Measurements from ENCODE around the gene PFAS.

PFAS gene

DNA sequence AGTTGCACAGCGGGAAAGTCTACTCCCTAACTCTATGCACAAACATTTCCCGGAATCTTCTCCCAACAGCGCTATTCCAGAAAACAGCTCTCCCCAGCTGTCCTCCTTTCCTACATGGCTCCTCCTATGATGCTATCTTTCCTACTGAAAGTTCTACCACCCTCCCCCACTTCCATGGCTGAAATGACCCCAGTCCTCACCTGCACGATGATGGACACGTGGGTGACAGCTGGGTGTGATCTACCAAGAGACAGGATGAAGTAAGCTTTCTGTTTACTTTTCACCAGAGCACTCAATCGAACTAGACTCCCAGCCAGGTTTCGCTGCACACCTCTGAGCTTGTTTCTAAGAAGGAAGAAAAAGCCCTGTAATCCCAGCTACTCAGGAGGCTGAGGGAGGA, 11.9 kb upstream of the PFAS start:
- H3K36me3 ChIP-seq (ENCODE audit: insufficient read depth, low read length): peaks cover 92% of the 10 kb centered on the region

DNA sequence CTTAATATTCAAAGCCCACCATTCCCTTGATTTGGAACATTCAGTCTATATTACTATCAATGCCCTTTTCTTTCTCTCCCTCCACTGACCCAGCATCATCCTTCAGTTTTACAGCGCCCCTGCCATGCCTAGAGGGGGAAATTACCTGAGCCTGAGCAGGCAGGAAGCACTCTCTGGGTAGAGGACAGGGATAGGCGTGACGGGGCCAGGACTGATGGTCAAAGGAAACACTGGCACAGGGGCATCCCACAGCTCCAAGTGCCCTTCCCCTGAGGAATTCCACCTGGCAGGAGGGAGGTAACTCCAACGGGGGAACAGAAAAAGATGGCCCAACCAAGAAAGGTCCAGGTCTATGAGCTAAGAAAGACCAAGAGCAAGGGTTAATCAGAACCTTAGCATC, 11.2 kb upstream of the PFAS start:
- Histone ChIP-seq H3K4me1 (ENCODE audit: insufficient read depth, low read length, severe bottlenecking) (no peaks in the 10 kb centered on the region), H3K27me3 (ENCODE audit: insufficient read depth, low read length) (no peaks in the 10 kb centered on the region), H4K20me1 (ENCODE audit: insufficient read depth, low read length) (no peaks in the 10 kb centered on the region), H3K9ac (ENCODE audit: low read length) (no peak overlapping the region), H3K36me3 (ENCODE audit: insufficient read depth, low read length) (peaks cover 89% of the 10 kb centered on the region), H3K9me3 (ENCODE audit: low read length) (no peaks in the 10 kb centered on the region), H3K4me3 (ENCODE audit: low read depth, low read length, poor library complexity, severe bottlenecking) (no peak overlapping the region), H3K79me2 (ENCODE audit: insufficient read depth, low read length) (no peaks in the 10 kb centered on the region), H2AFZ (ENCODE audit: low read length) (no peak overlapping the region), H3K27ac (ENCODE audit: low read depth, low read length, poor library complexity, severe bottlenecking) (no peak overlapping the region), H3F3A (ENCODE audit: insufficient read depth, low read length) (no peaks in the 10 kb centered on the region), H3K9me2 (ENCODE audit: low read depth, low read length) (no peaks in the 10 kb centered on the region), H3K4me2 (ENCODE audit: low read length) (no peak overlapping the region)
- TF ChIP-seq EZH2 (IDR thresholded peaks at IDR 0.05; ENCODE audit: borderline replicate concordance, low read length): no peak
- TF ChIP-seq, protein P1, sequence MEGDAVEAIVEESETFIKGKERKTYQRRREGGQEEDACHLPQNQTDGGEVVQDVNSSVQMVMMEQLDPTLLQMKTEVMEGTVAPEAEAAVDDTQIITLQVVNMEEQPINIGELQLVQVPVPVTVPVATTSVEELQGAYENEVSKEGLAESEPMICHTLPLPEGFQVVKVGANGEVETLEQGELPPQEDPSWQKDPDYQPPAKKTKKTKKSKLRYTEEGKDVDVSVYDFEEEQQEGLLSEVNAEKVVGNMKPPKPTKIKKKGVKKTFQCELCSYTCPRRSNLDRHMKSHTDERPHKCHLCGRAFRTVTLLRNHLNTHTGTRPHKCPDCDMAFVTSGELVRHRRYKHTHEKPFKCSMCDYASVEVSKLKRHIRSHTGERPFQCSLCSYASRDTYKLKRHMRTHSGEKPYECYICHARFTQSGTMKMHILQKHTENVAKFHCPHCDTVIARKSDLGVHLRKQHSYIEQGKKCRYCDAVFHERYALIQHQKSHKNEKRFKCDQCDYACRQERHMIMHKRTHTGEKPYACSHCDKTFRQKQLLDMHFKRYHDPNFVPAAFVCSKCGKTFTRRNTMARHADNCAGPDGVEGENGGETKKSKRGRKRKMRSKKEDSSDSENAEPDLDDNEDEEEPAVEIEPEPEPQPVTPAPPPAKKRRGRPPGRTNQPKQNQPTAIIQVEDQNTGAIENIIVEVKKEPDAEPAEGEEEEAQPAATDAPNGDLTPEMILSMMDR (IDR thresholded peaks at IDR 0.05; ENCODE audit: low read length): no peak

More for the DNA sequence above, 11.9 kb upstream of the PFAS start:
- H3K27ac ChIP-seq (ENCODE audit: low read depth, low read length, poor library complexity, severe bottlenecking): no peak overlapping the region
- H3K27me3 ChIP-seq (ENCODE audit: insufficient read depth, low read length): no peaks in the 10 kb centered on the region
- no peaks in the 10 kb centered on the region for H3K79me2 ChIP-seq (ENCODE audit: insufficient read depth, low read length)
- TF ChIP-seq, protein P1 (IDR thresholded peaks at IDR 0.05; ENCODE audit: low read length): no peak
- no peak for TF ChIP-seq EZH2 (IDR thresholded peaks at IDR 0.05; ENCODE audit: borderline replicate concordance, low read length)
- H3K9ac ChIP-seq (ENCODE audit: low read length): no peak overlapping the region
- H2AFZ ChIP-seq (ENCODE audit: low read length): no peak overlapping the region
- H3F3A ChIP-seq (ENCODE audit: insufficient read depth, low read length): no peaks in the 10 kb centered on the region
- H3K9me3 ChIP-seq (ENCODE audit: low read length): no peaks in the 10 kb centered on the region
- H4K20me1 ChIP-seq (ENCODE audit: insufficient read depth, low read length): no peaks in the 10 kb centered on the region
- H3K4me2 ChIP-seq (ENCODE audit: low read length): no peak overlapping the region
- no peaks in the 10 kb centered on the region for H3K9me2 ChIP-seq (ENCODE audit: low read depth, low read length)
- H3K4me1 ChIP-seq (ENCODE audit: insufficient read depth, low read length, severe bottlenecking): no peaks in the 10 kb centered on the region
- H3K4me3 ChIP-seq (ENCODE audit: low read depth, low read length, poor library complexity, severe bottlenecking): no peak overlapping the region

DNA sequence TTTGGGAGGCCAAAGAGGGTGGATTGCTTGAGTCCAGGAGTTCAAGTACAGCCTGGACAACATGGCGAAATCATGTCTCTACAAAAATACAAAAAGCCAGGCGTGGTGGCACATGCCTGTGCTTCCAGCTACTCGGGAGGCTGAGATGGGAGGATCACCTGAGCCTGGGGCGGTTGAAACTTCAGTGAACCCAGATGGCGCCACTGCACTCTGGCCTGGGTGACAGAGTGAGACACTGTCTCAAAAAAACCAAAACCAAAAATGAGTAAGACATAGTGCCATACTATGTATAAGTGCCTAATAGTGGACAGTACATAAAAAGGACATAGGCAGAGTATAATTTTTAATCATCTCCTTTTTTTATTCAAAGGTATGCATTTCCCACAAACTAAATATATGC, 5.3 kb upstream of the PFAS start:
- Histone ChIP-seq H3K79me2 (ENCODE audit: insufficient read depth, low read length) (no peaks in the 10 kb centered on the region), H3K36me3 (ENCODE audit: insufficient read depth, low read length) (peaks cover 50% of the 10 kb centered on the region)
- no peak for TF ChIP-seq EZH2 (IDR thresholded peaks at IDR 0.05; ENCODE audit: borderline replicate concordance, low read length)
- TF ChIP-seq, protein P1 (IDR thresholded peaks at IDR 0.05; ENCODE audit: low read length): no peak

More for the DNA sequence above, 5.3 kb upstream of the PFAS start:
- H3K27ac ChIP-seq (ENCODE audit: low read depth, low read length, poor library complexity, severe bottlenecking): no peak overlapping the region
- H3K4me2 ChIP-seq (ENCODE audit: low read length): no peak overlapping the region
- no peak overlapping the region for H3K9ac ChIP-seq (ENCODE audit: low read length)
- no peak overlapping the region for H3K4me3 ChIP-seq (ENCODE audit: low read depth, low read length, poor library complexity, severe bottlenecking)
- no peaks in the 10 kb centered on the region for H3K9me2 ChIP-seq (ENCODE audit: low read depth, low read length)
- peaks cover 7% of the 10 kb centered on the region for H3K4me1 ChIP-seq (ENCODE audit: insufficient read depth, low read length, severe bottlenecking)
- H3K27me3 ChIP-seq (ENCODE audit: insufficient read depth, low read length): no peaks in the 10 kb centered on the region
- no peaks in the 10 kb centered on the region for H3K9me3 ChIP-seq (ENCODE audit: low read length)
- H4K20me1 ChIP-seq (ENCODE audit: insufficient read depth, low read length): no peaks in the 10 kb centered on the region
- no peak overlapping the region for H2AFZ ChIP-seq (ENCODE audit: low read length)
- H3F3A ChIP-seq (ENCODE audit: insufficient read depth, low read length): peaks cover 4% of the 10 kb centered on the region; the same call in 1 of the 2 replicates
